Subcutaneous abdominal adipose tissue (tissue), 5 donors: ENCODE data around the gene COL11A2.

Source experiments
- H3K27ac ChIP-seq: one replicate; pipeline ENCODE4 v1.7.0; 2013; ENCODE audit warnings: low read depth, mild to moderate bottlenecking, inconsistent platforms, low read length, moderate library complexity
- H3K27me3 ChIP-seq, 5 donors: one replicate each; pipeline ENCODE4 v1.7.0; 2013; ENCODE audit warnings: low read length in 5 of 5, inconsistent platforms in 1 of 5; ENCODE audit not compliant: control insufficient read depth in 5 of 5, insufficient read depth in 4 of 5
- H3K36me3 ChIP-seq, 5 donors: one replicate each; pipeline ENCODE4 v1.7.0; 2013; ENCODE audit warnings: low read length in 5 of 5; ENCODE audit not compliant: control insufficient read depth in 5 of 5, insufficient read depth in 5 of 5
- H3K4me1 ChIP-seq, 5 donors: one replicate each; pipeline ENCODE4 v1.7.0; 2013; ENCODE audit warnings: low read length in 5 of 5, mild to moderate bottlenecking in 3 of 5, moderate library complexity in 1 of 5; ENCODE audit not compliant: control insufficient read depth in 5 of 5, insufficient read depth in 5 of 5
- H3K4me3 ChIP-seq, 5 donors: one replicate each; pipeline ENCODE4 v1.7.0; 2013; ENCODE audit warnings: low read length in 5 of 5, low read depth in 1 of 5
- H3K9ac ChIP-seq, 5 donors: one replicate each; pipeline ENCODE4 v1.7.0; 2013; ENCODE audit warnings: low read length in 5 of 5, mild to moderate bottlenecking in 4 of 5, moderate library complexity in 3 of 5
- H3K9me3 ChIP-seq, 5 donors: one replicate each; pipeline ENCODE4 v1.7.0; 2013; ENCODE audit warnings: low read length in 5 of 5; ENCODE audit not compliant: control insufficient read depth in 5 of 5
- donor health status: healthy.
- donor health status: healthy.
- donor health status: healthy.
- donor health status: healthy.
- donor health status: healthy.

Gene COL11A2

GRCh38 chr6:33173535-33174180, 18.6 kb downstream of the COL11A2 start:
- no peak overlapping the region for H3K27ac ChIP-seq
- H3K4me1 ChIP-seq = no peaks in the 10 kb centered on the region

GRCh38 chr6:33172688-33173534, 19.4 kb downstream of the COL11A2 start:
- no peak overlapping the region for H3K9ac ChIP-seq
- no peak overlapping the region for H3K27ac ChIP-seq
- no peaks in the 10 kb centered on the region for H3K4me1 ChIP-seq
- H3K27me3 ChIP-seq = peaks cover 0 to 3% (median 0%) of the 10 kb centered on the region in 5 donors
- H3K9me3 ChIP-seq = no peaks in the 10 kb centered on the region
- no peaks in the 10 kb centered on the region for H3K36me3 ChIP-seq
- no peak overlapping the region for H3K4me3 ChIP-seq

More at GRCh38 chr6:33173535-33174180, 18.6 kb downstream of the COL11A2 start:
- Histone ChIP-seq H3K36me3 (no peaks in the 10 kb centered on the region), H3K9me3 (no peaks in the 10 kb centered on the region), H3K9ac (no peak overlapping the region), H3K4me3 (no peak overlapping the region), H3K27me3 (peaks cover 0 to 3% (median 0%) of the 10 kb centered on the region in 5 donors)

GRCh38 chr6:33171880-33172687, 20.2 kb downstream of the COL11A2 start:
- peaks cover 0 to 3% (median 0%) of the 10 kb centered on the region in 5 donors for H3K27me3 ChIP-seq

GRCh38 chr6:33171016-33171879, 21.0 kb downstream of the COL11A2 start:
- no peak overlapping the region for H3K27ac ChIP-seq
- H3K4me3 ChIP-seq = no peak overlapping the region
- H3K4me1 ChIP-seq = no peaks in the 10 kb centered on the region
- peaks cover 0 to 3% (median 0%) of the 10 kb centered on the region in 5 donors for H3K27me3 ChIP-seq
- H3K9me3 ChIP-seq = no peaks in the 10 kb centered on the region
- no peaks in the 10 kb centered on the region for H3K36me3 ChIP-seq
- H3K9ac ChIP-seq = no peak overlapping the region

More at GRCh38 chr6:33171880-33172687, 20.2 kb downstream of the COL11A2 start:
- Histone ChIP-seq H3K9ac (no peak overlapping the region), H3K27ac (no peak overlapping the region), H3K36me3 (no peaks in the 10 kb centered on the region), H3K4me3 (no peak overlapping the region), H3K9me3 (no peaks in the 10 kb centered on the region), H3K4me1 (no peaks in the 10 kb centered on the region)

GRCh38 chr6:33170176-33171015, 21.9 kb downstream of the COL11A2 start:
- Histone ChIP-seq H3K27me3 (peaks cover 0 to 4% (median 0%) of the 10 kb centered on the region in 5 donors), H3K4me3 (no peak overlapping the region), H3K4me1 (no peaks in the 10 kb centered on the region), H3K9ac (no peak overlapping the region), H3K9me3 (no peaks in the 10 kb centered on the region), H3K27ac (no peak overlapping the region), H3K36me3 (no peaks in the 10 kb centered on the region)

GRCh38 chr6:33169291-33170175, 22.7 kb downstream of the COL11A2 start:
- H3K4me3 ChIP-seq = no peak overlapping the region
- no peak overlapping the region for H3K27ac ChIP-seq
- peaks cover 0 to 4% (median 0%) of the 10 kb centered on the region in 5 donors for H3K27me3 ChIP-seq
- no peak overlapping the region for H3K9ac ChIP-seq
- H3K36me3 ChIP-seq = no peaks in the 10 kb centered on the region
- H3K4me1 ChIP-seq = no peaks in the 10 kb centered on the region
- no peaks in the 10 kb centered on the region for H3K9me3 ChIP-seq

GRCh38 chr6:33168639-33169038, 23.6 kb downstream of the COL11A2 start:
- peaks cover 0 to 9% (median 3%) of the 10 kb centered on the region in 5 donors for H3K27me3 ChIP-seq
- H3K36me3 ChIP-seq = no peaks in the 10 kb centered on the region

GRCh38 chr6:33168284-33168601, 24.0 kb downstream of the COL11A2 start:
- Histone ChIP-seq H3K36me3 (no peaks in the 10 kb centered on the region), H3K4me1 (no peaks in the 10 kb centered on the region), H3K4me3 (no peak overlapping the region), H3K27ac (no peak overlapping the region), H3K9ac (no peak overlapping the region), H3K27me3 (peaks cover 0 to 9% (median 3%) of the 10 kb centered on the region in 5 donors), H3K9me3 (no peaks in the 10 kb centered on the region)

More at GRCh38 chr6:33168639-33169038, 23.6 kb downstream of the COL11A2 start:
- no peak overlapping the region for H3K9ac ChIP-seq
- no peak overlapping the region for H3K27ac ChIP-seq
- H3K9me3 ChIP-seq = no peaks in the 10 kb centered on the region
- H3K4me1 ChIP-seq = no peaks in the 10 kb centered on the region
- no peak overlapping the region for H3K4me3 ChIP-seq
